Endometrium (tissue), 2 donors: ENCODE data around the gene WDR37.
"Not testable (repeated sequence)": the region's sequence is repeated elsewhere in the genome, so short reads cannot be mapped to it uniquely, and the experiment has no call there.

Source experiments
- FAIRE-seq: peaks from 2 replicates; lab custom pipeline; 2012; peaks lifted over from hg19 to GRCh38; lab: Jason Lieb, UNC
- donor health status: control.
- donor health status: control.

WDR37 gene

DNA sequence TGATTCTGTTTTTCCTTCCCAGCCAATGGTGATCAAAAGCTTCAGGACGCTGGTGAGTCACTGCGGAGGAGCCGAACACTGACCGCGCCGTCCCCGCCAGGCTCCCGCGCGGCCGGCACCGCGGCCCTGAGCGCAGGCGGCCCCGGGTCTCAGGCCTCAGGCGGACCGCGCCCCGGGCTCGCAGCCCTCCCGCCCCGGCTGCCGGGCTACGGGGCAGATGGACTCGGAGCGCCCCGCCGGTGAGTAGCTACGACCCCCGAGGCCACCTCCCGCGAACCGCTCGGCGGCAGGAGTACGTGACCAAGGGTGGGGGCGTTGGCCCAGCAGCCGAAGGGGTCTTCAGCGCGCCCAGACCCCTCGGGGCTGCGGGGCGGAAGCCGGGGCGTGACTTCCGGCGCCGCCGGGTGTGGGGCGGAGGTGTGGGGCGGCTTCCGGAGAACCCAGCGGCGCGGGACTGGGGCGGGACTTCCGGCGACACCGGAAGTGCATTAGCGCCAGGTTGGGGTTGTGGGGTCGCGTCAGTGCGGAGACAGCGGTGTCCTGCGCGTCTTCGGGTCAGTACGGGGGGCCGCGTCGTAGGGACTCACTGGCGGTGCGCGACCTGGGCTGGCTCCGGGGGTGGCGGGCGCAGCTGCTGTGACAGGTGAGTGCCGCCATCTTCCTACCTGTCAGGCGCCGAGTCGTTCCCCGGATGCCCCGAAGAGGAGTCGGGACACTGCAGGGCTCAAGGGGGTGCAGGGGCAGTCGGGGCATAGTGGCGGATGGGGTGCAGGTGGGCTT lies at the start of gene WDR37:
WDR37 (plus strand) TSS at position 60 of the 780 bp plus-strand sequence. CDS start 15,771 bp downstream, outside the sequence.
- no peak for FAIRE-seq

DNA sequence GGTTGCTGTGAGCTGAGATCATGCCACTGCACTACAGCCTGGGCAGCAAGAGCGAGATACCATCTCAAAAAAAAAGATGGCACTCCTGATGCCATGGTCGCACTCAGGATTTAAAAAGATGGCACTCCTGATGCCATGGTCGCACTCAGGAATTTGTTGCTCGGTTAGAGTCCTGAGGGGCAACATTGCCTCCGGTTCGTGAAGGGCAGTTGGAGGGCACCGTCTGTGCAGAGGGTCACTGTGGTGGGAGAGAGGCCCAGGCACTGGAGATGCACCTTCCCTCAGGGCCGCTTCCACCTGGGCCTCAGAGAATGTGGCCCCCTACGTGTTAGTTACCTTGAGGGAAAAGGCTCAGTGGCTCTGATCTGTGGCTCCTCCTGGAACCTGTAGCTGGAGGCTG lies 49.6 kb upstream of the WDR37 start:
- FAIRE-seq = no peak

DNA sequence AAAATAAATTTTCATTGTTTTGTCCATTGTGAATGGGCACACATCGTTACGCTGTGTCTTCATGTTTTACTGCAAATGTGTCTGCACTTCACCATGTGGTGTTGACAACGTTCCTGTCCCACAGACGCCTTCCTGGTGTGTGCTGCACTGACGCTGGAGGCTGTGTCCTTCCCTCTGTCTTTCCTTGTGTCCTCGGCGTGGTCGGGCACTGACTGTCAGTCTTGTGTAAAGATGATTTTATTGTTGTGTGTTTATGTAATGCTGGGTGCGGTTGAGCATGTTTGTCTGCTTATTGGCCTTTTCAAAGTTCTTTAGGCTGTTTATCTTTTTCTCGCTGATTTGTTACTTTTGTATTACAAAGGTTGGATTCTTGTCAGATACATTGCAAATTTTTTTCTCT lies 48.6 kb upstream of the WDR37 start:
- FAIRE-seq = no peak

DNA sequence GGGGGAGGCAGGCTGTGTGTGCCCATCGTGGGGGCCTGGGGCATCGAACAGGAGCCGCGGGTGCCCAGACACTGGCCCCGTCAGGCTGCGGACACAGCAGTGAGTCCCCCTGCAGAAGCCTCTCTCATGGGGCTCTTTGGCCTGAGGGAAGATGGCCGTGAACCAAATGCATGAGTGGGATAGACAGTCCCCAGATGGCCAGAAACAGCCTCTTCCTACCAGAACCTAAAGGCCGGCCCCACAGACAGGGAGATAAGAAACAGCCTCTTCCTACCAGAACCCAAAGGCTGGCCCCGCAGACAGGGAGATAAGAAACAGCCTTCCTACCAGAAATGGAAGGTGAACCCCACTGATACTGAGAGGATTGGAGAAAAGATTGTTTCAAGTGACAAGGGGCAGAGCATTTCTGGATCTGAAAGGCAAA lies 47.1 kb upstream of the WDR37 start:
- FAIRE-seq = no peak

DNA sequence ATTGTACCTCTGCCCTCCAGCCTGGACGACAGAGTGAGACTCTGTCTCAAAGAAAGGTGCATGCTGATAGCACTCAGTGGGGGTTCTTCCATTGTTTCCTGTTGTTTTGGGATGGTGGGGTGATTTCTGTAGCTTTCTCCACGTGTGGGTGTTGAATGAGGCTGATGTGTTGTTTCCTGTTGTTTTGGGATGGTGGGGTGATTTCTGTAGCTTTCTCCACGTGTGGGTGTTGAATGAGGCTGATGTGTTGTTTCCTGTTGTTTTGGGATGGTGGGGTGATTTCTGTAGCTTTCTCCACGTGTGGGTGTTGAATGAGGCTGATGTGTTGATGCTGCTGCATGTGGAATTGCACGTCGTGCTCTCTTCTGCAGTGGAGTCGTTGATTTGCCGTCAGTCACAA lies 46.2 kb upstream of the WDR37 start:
- FAIRE-seq = not testable (repeated sequence)

DNA sequence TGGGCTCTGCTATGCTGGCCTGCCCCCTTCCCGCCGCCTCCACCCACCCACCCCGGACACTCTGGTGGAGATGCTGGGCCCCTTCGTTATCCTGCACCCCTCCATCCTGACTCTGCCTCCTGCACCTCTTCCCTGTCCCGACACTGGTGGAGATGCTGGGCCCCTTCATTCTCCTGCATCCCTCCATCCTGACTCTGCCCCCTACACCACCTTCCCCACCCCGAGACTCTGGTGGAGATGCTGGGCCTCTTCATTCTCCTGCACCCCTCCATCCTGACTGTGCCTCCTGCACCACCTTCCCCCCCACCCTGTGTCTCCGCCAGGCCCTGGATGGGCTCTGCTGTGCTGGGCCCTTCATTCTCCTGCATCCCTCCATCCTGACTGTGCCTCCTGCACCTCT lies 45.5 kb upstream of the WDR37 start:
- FAIRE-seq = no peak

- FAIRE-seq = no peak
Observed at GRCh38 chr10:1011696-1012095, 44.5 kb upstream of the WDR37 start.

DNA sequence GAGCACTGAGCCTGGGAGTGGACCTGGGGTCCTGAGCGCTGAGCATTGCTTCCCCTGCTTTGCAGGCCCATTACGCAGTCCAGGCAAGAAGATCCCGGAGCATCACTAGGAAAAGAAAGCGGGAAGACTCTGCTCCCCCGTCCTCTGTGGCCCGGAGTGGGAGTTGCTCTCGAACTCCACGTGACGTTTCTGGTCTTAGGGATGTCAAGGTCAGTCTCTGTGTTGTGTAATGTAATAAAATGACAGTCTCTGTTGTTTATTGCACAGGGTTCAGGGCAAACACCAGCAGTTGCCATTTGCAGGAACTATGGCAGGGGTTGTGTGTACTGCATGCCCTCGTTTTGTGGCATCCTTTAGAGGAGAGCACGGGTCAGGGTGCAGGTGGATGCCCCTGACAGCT lies 40.5 kb upstream of the WDR37 start:
- no peak for FAIRE-seq

GRCh38 chr10:1019362-1019761 lies 36.8 kb upstream of the WDR37 start:
- no peak for FAIRE-seq

GRCh38 chr10:1020460-1020859 lies 35.7 kb upstream of the WDR37 start:
- FAIRE-seq = no peak

DNA sequence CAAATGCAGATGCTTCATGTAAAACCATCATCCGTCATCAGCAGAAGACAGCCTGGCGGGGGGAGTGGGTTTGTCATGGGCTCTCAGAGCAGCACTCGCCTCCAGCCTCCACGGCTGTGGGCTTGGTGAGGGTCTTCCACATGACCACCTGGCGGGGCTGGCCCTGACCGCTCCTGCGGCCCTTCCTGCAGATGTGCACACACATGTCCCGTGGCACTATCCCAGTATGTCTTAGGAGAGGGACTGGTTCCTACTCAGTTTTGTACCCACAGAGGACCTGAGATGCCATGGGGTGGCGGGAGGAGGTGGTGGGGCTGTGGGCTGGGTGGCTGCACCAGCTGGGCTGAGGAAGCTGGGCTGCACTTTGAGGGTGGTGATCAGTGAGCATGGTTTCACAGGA lies 35.2 kb upstream of the WDR37 start:
- no peak for FAIRE-seq

GRCh38 chr10:1022413-1022812 lies 33.8 kb upstream of the WDR37 start:
- no peak for FAIRE-seq

GRCh38 chr10:1024103-1024502 lies 32.1 kb upstream of the WDR37 start:
- FAIRE-seq = no peak

GRCh38 chr10:1025683-1026082 lies 30.5 kb upstream of the WDR37 start, which contains the start of gene IDI2:
Gene IDI2 (minus strand): TSS chr10:1025859. CDS start chr10:1024723, 1,136 bp downstream.
- no peak for FAIRE-seq

DNA sequence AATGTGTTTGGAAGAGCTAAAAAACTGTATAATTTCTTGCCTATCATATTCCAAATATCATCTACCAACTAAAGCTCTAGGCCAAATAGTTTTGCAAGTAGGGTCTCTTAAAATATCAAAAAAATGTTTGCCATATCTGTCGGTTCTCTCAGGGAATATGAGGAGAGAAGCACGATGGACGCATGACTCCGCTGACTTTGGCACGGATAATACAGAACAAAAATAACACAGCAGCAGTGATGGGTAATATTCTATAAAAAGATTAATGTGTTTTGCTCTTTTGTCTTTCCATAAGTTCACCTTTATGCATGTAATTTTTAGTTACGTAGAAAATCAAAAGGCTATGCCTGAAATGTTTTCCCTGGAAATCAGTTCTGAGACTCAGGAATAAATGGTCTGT lies 29.6 kb upstream of the WDR37 start:
- no peak for FAIRE-seq

DNA sequence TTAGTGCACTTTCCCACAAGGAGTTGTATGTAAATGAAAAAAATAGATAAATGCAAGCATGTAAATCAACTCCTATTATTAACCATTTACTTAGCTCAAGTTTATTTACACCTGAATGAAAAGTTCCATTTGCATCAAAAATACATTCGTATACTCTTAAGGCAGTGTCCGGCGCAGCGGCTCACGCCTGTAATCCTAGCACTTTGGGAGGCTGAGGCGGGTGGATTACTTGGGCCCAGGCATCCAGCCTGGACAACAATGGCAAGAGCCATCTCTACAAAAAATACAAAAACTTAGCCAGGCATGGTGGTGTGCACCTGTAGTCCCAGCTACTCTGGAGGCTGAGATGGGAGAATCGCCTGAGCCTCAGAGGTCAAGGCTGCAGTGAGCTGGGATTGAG lies 26.3 kb upstream of the WDR37 start:
- FAIRE-seq = no peak

GRCh38 chr10:1033601-1034000 lies 22.6 kb upstream of the WDR37 start:
- FAIRE-seq = no peak

DNA sequence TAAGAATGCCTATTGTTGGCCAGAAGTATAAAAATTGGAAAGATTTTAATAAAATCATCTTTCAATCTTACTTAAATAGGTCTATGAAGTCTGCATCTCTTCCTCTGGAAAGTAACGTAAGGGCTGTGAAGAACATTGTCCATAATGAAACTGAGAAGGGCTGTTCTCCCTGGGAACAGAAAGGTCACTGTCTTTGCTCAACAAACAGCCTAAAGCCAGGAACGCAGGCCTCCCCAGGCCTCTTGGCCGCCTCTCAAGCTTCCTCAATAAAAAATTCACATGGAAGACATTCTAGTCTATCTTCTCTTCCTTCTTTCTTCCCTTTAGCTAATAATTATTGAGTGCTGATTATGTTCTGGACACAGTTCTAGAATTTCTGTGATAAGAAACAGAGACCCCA lies 21.4 kb upstream of the WDR37 start:
- no peak for FAIRE-seq

GRCh38 chr10:1035201-1035600 lies 21.0 kb upstream of the WDR37 start:
- FAIRE-seq = no peak

GRCh38 chr10:1036341-1036791 lies 19.8 kb upstream of the WDR37 start:
- FAIRE-seq = no peak

- no peak for FAIRE-seq
Observed at GRCh38 chr10:1037098-1037497, 19.1 kb upstream of the WDR37 start.

GRCh38 chr10:1038769-1039168 lies 17.4 kb upstream of the WDR37 start:
- FAIRE-seq = not testable (repeated sequence)

DNA sequence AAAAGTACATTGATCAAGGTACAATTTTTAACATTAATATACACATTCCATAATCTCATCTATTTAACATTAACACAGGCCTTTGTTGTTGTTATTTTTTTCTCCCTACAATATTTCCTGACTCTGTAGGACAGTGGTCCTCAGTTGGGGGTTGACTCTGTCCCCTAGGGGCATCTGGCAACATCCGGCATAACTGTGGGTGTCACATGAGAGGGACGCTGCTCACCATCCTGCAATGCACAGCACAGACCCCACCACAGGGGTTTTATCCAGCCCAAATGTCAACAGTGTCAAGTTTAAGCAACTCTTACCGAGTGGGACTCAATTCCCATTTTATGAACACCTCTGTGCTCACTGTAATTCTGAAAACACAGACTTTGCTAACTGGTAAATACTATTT lies 16.1 kb upstream of the WDR37 start:
- FAIRE-seq = no peak

DNA sequence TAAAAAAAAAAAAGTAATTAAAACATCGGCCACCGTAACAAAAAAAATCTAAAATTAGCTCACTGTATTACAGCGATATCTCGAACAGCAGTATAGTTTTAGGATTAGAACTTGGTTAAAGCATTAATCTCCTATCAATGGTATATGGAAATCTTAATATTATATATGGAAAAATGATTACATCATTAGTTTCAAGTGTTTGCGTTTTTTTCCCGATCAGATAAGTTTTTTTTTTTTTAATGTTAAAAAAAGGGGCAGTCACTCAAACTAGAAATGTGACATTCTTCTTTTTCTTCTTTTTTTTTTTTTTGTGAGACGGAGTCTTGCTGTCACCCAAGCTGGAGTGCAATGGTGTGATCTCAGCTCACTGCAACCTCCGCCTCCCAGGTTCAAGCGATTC lies 14.7 kb upstream of the WDR37 start:
- no peak for FAIRE-seq
